K562 (cell line): ENCODE data around the gene ERRFI1. TPM values are rescaled to one million over a fixed set of nuclear protein-coding genes. Genes with fewer than 3 reads are reported as not detected.
A peak's percentile ranks its signal among the peaks of the same experiment; 100 is the strongest.

ENCODE experiments used
- ARID4B ChIP-seq: sonication (generic); formaldehyde crosslinking; IDR thresholded peaks from 2 replicates; pipeline ENCODE4 v1.8.0; 2022; ENCODE audit warnings: mild to moderate bottlenecking, missing genetic modification reagents
- FOXA3 ChIP-seq, 2 experiments: fragments of 450-650 bp in 1 of 2; sonication (generic) in 1 of 2; formaldehyde crosslinking; IDR thresholded peaks in 1 of 2; conservative IDR thresholded peaks in 1 of 2; 2 replicates each; pipeline versions ENCODE4 v1.4.0 to v1.8.0; 2020 to 2022; ENCODE audit warnings: mild to moderate bottlenecking in 2 of 2, missing genetic modification reagents in 1 of 2
- IRF1 ChIP-seq: sonication (generic); formaldehyde crosslinking; IDR thresholded peaks from 2 replicates; pipeline ENCODE4 v1.8.0; 2022; ENCODE audit warnings: missing genetic modification reagents, mild to moderate bottlenecking, borderline replicate concordance
- KAT7 ChIP-seq: sonication (generic); formaldehyde crosslinking; IDR thresholded peaks from 2 replicates; pipeline ENCODE4 v1.8.0; 2022; ENCODE audit warnings: missing genetic modification reagents, mild to moderate bottlenecking, borderline replicate concordance
- PHB ChIP-seq: fragments of 250-450 bp; sonication (Bioruptor Pico); IDR thresholded peaks from 2 replicates; pipeline ENCODE4 v1.5.0; 2021
- SP2 ChIP-seq: IDR thresholded peaks from 2 replicates; pipeline ENCODE4 v1.6.1; 2011; ENCODE audit warnings: mild to moderate bottlenecking, low read depth, low read length, moderate library complexity; ENCODE audit not compliant: poor library complexity, severe bottlenecking; ENCODE audit errors: extremely low read depth
- TAF1 ChIP-seq: IDR thresholded peaks from 2 replicates; pipeline ENCODE4 v1.6.1; 2011; ENCODE audit warnings: mild to moderate bottlenecking, low read length, moderate library complexity; ENCODE audit not compliant: insufficient read depth, control insufficient read depth, severe bottlenecking; ENCODE audit errors: extremely low read depth
- USF2 ChIP-seq: sonication (generic); formaldehyde crosslinking; IDR thresholded peaks from 2 replicates; pipeline ENCODE4 v1.5.0; 2020; ENCODE audit warnings: missing genetic modification reagents
- VEZF1 ChIP-seq: fragments of 200-800 bp; sonication (Bioruptor generic); IDR thresholded peaks from 2 replicates; pipeline ENCODE4 v1.6.1; 2017; ENCODE audit warnings: missing genetic modification characterization, missing compliant biosample characterization
- polyA plus RNA-seq, 8 experiments: library from polyadenylated mRNA; depleted of rRNA in 4 of 8; stranded (reverse) in 5 of 8; unstranded in 3 of 8; fragments of >200 nt; fragmentation: Nextera tagmentation in 2 of 8; fragmentation: Illumina TruSeq in 1 of 8; extraction: Ambion mirVana in 2 of 8; extraction: Trizol in 1 of 8; gene quantifications; 2 replicates each; pipeline versions ENCODE4 v1.2.1 to v1.2.3, GENCODE V29; 2011 to 2014; ENCODE audit warnings: inconsistent platforms in 1 of 8, missing spikeins in 1 of 8
- total RNA-seq, 7 experiments: library from RNA; depleted of rRNA in 6 of 7; stranded (reverse); fragments of >200 nt in 6 of 7; fragmentation: Illumina TruSeq in 2 of 7; extraction: Trizol in 2 of 7; gene quantifications; 2 replicates each; pipeline versions ENCODE4 v1.2.1 to v1.2.3, GENCODE V29; 2011 to 2021; ENCODE audit warnings: low replicate concordance in 1 of 7

Gene ERRFI1
- total and polyA plus RNA-seq, 9 of the 15 experiments (the other 6 are each of a cell fraction or from before 2014, with no cell fraction given): 0.67 to 4.4 (median 1.1) TPM

GRCh38 chr1:8026153-8026975 lies at the start of gene ERRFI1 (continued):
- TF ChIP-seq USF2 (CRISPR knock-in tag): no peak
- 0 out of 2 replicates have a peak, but pooled peaks have one; percentile 72 for TF ChIP-seq PHB (CRISPR knock-in tag)
- peak; percentile 7 for TF ChIP-seq SP2
- TF ChIP-seq ARID4B (CRISPR knock-in tag): peak; percentile 87
- TF ChIP-seq KAT7 (CRISPR knock-in tag): 0 out of 2 replicates have a peak, but pooled peaks have one; percentile 70
- peak; percentile 75; the same call in 1 of the 2 replicates for TF ChIP-seq IRF1 (CRISPR knock-in tag)
- peak; percentile 50 for TF ChIP-seq TAF1
- TF ChIP-seq VEZF1 (CRISPR knock-in tag): peak; percentile 42; the same call in 1 of the 2 replicates
- TF ChIP-seq FOXA3 (CRISPR knock-in tag; conservative IDR thresholded peaks at IDR 0.05 in 1 of 2, IDR thresholded peaks at IDR 0.05 in 1 of 2): peak in 1 of 2 experiments; percentile 86; a peak in 2 of 4 replicates
